K562 (cell line): Measurements from ENCODE around the gene JPT2. TPM values are rescaled to one million over a fixed set of nuclear protein-coding genes. Genes with fewer than 3 reads are reported as not detected.

Source experiments
- ATAC-seq: fragments of 200-7000 bp; cut with Tn5 transposase; 3 replicates; pipeline ENCODE4 v1.9.1; 2020; ENCODE audit warnings: moderate library complexity
- BruUV-seq: library from RNA; stranded (reverse); fragments of 400-500 nt; replicated peaks from 2 replicates; lab custom pipeline; 2021; lab: Mats Ljungman, UMichigan
- CTCF ChIA-PET: fragments of 300-600 bp; formaldehyde crosslinking; extraction: SDS; loops from one replicate; lab custom pipeline; 2021; ENCODE audit warnings: low intra/inter-chr PET ratio; lab: Yijun Ruan, JAX
- POLR2A ChIA-PET: fragments of 300-600, 350-650 bp; sonication (Branson Sonifier 250); formaldehyde crosslinking; extraction: SDS; loops from one replicate; lab custom pipeline; 2021; ENCODE audit warnings: antibody characterized with exemption, inconsistent platforms; lab: Yijun Ruan, JAX
- DNase-seq, 4 experiments: peaks; one replicate each; pipeline versions ENCODE4 v3.0.0 to v3.0.0-alpha.2; 2011 to 2018; ENCODE audit warnings: low spot score in 3 of 4, mixed read lengths in 3 of 4; ENCODE audit errors: extremely low read depth in 1 of 4
- FAIRE-seq: peaks from 2 replicates; lab custom pipeline; 2011; peaks lifted over from hg19 to GRCh38; lab: Jason Lieb, UNC
- H2AFZ ChIP-seq: 2 replicates; pipeline ENCODE4 v1.6.0; 2011; ENCODE audit warnings: low read depth, low read length, control low read depth, inconsistent platforms
- H3K27ac ChIP-seq: fragments of 200-600 bp; 3 replicates; pipeline ENCODE4 v1.8.0; 2011; ENCODE audit warnings: low read depth, mild to moderate bottlenecking, control low read depth, inconsistent platforms, low read length, moderate library complexity, mixed read lengths; ENCODE audit errors: extremely low read depth
- H3K27me3 ChIP-seq, 2 experiments: fragments of 300-600 bp in 1 of 2; 2 replicates in 1 of 2; 3 replicates in 1 of 2; pipeline versions ENCODE4 v1.6.0 to v1.8.0; 2011; ENCODE audit warnings: inconsistent platforms in 2 of 2, low read length in 2 of 2, mild to moderate bottlenecking in 1 of 2, mixed read lengths in 1 of 2, moderate library complexity in 1 of 2; ENCODE audit not compliant: control insufficient read depth in 2 of 2, insufficient read depth in 2 of 2
- H3K36me3 ChIP-seq: fragments of 300-600 bp; 3 replicates; pipeline ENCODE4 v1.8.0; 2011; ENCODE audit warnings: mild to moderate bottlenecking, low read length, inconsistent platforms; ENCODE audit not compliant: control insufficient read depth, insufficient read depth
- H3K4me1 ChIP-seq, 2 experiments: fragments of 200-600 bp in 1 of 2; replicated peaks in 1 of 2; 2 replicates in 1 of 2; 3 replicates in 1 of 2; pipeline versions ENCODE4 v1.5.1 to v1.8.0; 2011; ENCODE audit warnings: inconsistent platforms in 2 of 2, low read length in 2 of 2, mild to moderate bottlenecking in 1 of 2, mixed read lengths in 1 of 2, moderate library complexity in 1 of 2; ENCODE audit not compliant: control insufficient read depth in 2 of 2, insufficient read depth in 2 of 2
- H3K4me2 ChIP-seq: 2 replicates; pipeline ENCODE4 v1.6.1; 2011; ENCODE audit warnings: low read length, control low read depth, inconsistent platforms, mixed read lengths; ENCODE audit not compliant: insufficient read depth
- H3K4me3 ChIP-seq: fragments of 200-600 bp; sonication (generic), shearing (Covaris generic); 2 replicates; pipeline ENCODE4 v1.5.1; 2016; ENCODE audit warnings: control low read depth, inconsistent platforms
- H3K79me2 ChIP-seq: fragments of 200-600 bp; 3 replicates; pipeline ENCODE4 v1.8.0; 2011; ENCODE audit warnings: low read length, inconsistent platforms; ENCODE audit not compliant: control insufficient read depth, insufficient read depth
- H3K9ac ChIP-seq, 2 experiments: 2 replicates each; pipeline versions ENCODE4 v1.6.0 to v1.6.1; 2011; ENCODE audit warnings: low read depth in 2 of 2, low read length in 2 of 2, control low read depth in 1 of 2, inconsistent platforms in 1 of 2, mild to moderate bottlenecking in 1 of 2, mixed read lengths in 1 of 2; ENCODE audit not compliant: insufficient read depth in 1 of 2
- H3K9me1 ChIP-seq: one replicate; pipeline ENCODE4 v1.6.0; 2011; ENCODE audit warnings: inconsistent platforms, mild to moderate bottlenecking, low read length, moderate library complexity; ENCODE audit not compliant: control insufficient read depth, insufficient read depth
- H3K9me3 ChIP-seq: replicated peaks from 2 replicates; pipeline ENCODE4 v1.5.1; 2011; ENCODE audit warnings: low read depth, low read length, inconsistent platforms; ENCODE audit not compliant: control insufficient read depth, insufficient read depth
- H4K20me1 ChIP-seq: replicated peaks from 2 replicates; pipeline ENCODE4 v1.6.1; 2011; ENCODE audit warnings: low read length, inconsistent platforms, mixed read lengths; ENCODE audit not compliant: control insufficient read depth, insufficient read depth
- ARID3A ChIP-seq: IDR thresholded peaks from 2 replicates; pipeline ENCODE4 v1.6.1; 2012; ENCODE audit warnings: low read depth, low read length, improper control_type of control experiment, borderline replicate concordance
- MYNN ChIP-seq, 2 experiments: sonication (generic); formaldehyde crosslinking in 1 of 2; IDR thresholded peaks; 2 replicates each; pipeline versions ENCODE4 v1.5.0 to v1.6.1; 2016 to 2020; ENCODE audit warnings: antibody characterized with exemption in 1 of 2, missing genetic modification reagents in 1 of 2
- WGBS: fragments of 100-300 bp; shearing (Covaris generic); methylation state at CpG from one replicate; pipeline ENCODE4 v1.1.6; 2016; ENCODE audit warnings: low coverage, mixed read lengths; ENCODE audit not compliant: insufficient coverage; ENCODE audit errors: missing lambda C conversion rate; 5-methylcytosine and 5-hydroxymethylcytosine counted together
- in situ Hi-C: fragments of 300-500 bp; cut with MboI; formaldehyde crosslinking; loops from 4 replicates; pipeline ENCODE4 v1.15.0; 2018; ENCODE audit warnings: inconsistent platforms, mixed read lengths
- intact Hi-C: fragments of 100-400 bp; cut with micrococcal nuclease; formaldehyde crosslinking; loops from 2 replicates; pipeline ENCODE4 v1.14.2; 2022
- polyA plus RNA-seq, 8 experiments: library from polyadenylated mRNA; depleted of rRNA in 4 of 8; stranded (reverse) in 5 of 8; unstranded in 3 of 8; fragments of >200 nt; fragmentation: Nextera tagmentation in 2 of 8; fragmentation: Illumina TruSeq in 1 of 8; extraction: Ambion mirVana in 2 of 8; extraction: Trizol in 1 of 8; gene quantifications; 2 replicates each; pipeline versions ENCODE4 v1.2.1 to v1.2.3, GENCODE V29; 2011 to 2014; ENCODE audit warnings: inconsistent platforms in 1 of 8, missing spikeins in 1 of 8
- total RNA-seq, 7 experiments: library from RNA; depleted of rRNA in 6 of 7; stranded (reverse); fragments of >200 nt in 6 of 7; fragmentation: Illumina TruSeq in 2 of 7; extraction: Trizol in 2 of 7; gene quantifications; 2 replicates each; pipeline versions ENCODE4 v1.2.1 to v1.2.3, GENCODE V29; 2011 to 2021; ENCODE audit warnings: low replicate concordance in 1 of 7

The JPT2 gene
- total and polyA plus RNA-seq, 9 of the 15 experiments (the other 6 are each of a cell fraction or from before 2014, with no cell fraction given), result 25.5 to 133 (median 106) TPM

GRCh38 chr16:1655269-1655807 is 22.7 kb upstream of the JPT2 start:
- TF ChIP-seq MYNN (IDR thresholded peaks at IDR 0.05), result peak; percentile 18; the same call in 1 of the 2 replicates
- no peak for TF ChIP-seq MYNN (CRISPR knock-in tag; IDR thresholded peaks at IDR 0.05)
- no peak for TF ChIP-seq ARID3A
- TF ChIP-seq, all 486 proteins: peak for 1
- CTCF ChIA-PET, result no interaction called here
- H3K27me3 ChIP-seq, result no peaks in the 10 kb centered on the region
- H3K79me2 ChIP-seq, result no peaks in the 10 kb centered on the region; the same call in 2 of the 3 replicates
- FAIRE-seq, result no peak
- no peak for DNase-seq
- H3K9me3 ChIP-seq, result peaks cover 4% of the 10 kb centered on the region; the same call in 1 of the 2 replicates
- in situ Hi-C loops, result no loop called here
- no TSS peak for BruUV-seq
- peaks cover 94% of the 10 kb centered on the region; the same call in 2 of the 3 replicates for H3K36me3 ChIP-seq
- no peaks in the 10 kb centered on the region for H3K9me1 ChIP-seq
- no peak overlapping the region for H3K4me3 ChIP-seq
- no peak overlapping the region for H3K4me2 ChIP-seq
- 95% methylated on average over 16 of the region's 16 CpGs for WGBS
- no peak overlapping the region for H2AFZ ChIP-seq
- peaks cover 0 to 36% of the 10 kb centered on the region in 2 experiments; a peak in 3 of 5 replicates for H3K4me1 ChIP-seq
- peak overlapping the region in 1 of 2 experiments; percentile 35; a peak in 2 of 4 replicates for H3K9ac ChIP-seq
- H3K27ac ChIP-seq, result no peak overlapping the region
- intact Hi-C loops, result no loop called here
- no peak for ATAC-seq
- peaks cover 3% of the 10 kb centered on the region; the same call in 1 of the 2 replicates for H4K20me1 ChIP-seq
- POLR2A ChIA-PET, result no interaction called here
